Measurements from ENCODE around the gene ZNF205.
A peak's percentile ranks its signal among the peaks of the same experiment; 100 is the strongest.

ZNF205 gene

GRCh38 chr16:3147757-3148104 is 35.3 kb downstream of the ZNF205 start:
- no peak for DNase-seq (ENCODE audit: low read depth)
- no peak overlapping the region for H3K4me3 ChIP-seq (ENCODE audit: low read depth, low read length)
- TF ChIP-seq, protein P1, sequence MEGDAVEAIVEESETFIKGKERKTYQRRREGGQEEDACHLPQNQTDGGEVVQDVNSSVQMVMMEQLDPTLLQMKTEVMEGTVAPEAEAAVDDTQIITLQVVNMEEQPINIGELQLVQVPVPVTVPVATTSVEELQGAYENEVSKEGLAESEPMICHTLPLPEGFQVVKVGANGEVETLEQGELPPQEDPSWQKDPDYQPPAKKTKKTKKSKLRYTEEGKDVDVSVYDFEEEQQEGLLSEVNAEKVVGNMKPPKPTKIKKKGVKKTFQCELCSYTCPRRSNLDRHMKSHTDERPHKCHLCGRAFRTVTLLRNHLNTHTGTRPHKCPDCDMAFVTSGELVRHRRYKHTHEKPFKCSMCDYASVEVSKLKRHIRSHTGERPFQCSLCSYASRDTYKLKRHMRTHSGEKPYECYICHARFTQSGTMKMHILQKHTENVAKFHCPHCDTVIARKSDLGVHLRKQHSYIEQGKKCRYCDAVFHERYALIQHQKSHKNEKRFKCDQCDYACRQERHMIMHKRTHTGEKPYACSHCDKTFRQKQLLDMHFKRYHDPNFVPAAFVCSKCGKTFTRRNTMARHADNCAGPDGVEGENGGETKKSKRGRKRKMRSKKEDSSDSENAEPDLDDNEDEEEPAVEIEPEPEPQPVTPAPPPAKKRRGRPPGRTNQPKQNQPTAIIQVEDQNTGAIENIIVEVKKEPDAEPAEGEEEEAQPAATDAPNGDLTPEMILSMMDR (IDR thresholded peaks at IDR 0.05; ENCODE audit: low read depth, low read length, missing control alignments) = no peak

DNA sequence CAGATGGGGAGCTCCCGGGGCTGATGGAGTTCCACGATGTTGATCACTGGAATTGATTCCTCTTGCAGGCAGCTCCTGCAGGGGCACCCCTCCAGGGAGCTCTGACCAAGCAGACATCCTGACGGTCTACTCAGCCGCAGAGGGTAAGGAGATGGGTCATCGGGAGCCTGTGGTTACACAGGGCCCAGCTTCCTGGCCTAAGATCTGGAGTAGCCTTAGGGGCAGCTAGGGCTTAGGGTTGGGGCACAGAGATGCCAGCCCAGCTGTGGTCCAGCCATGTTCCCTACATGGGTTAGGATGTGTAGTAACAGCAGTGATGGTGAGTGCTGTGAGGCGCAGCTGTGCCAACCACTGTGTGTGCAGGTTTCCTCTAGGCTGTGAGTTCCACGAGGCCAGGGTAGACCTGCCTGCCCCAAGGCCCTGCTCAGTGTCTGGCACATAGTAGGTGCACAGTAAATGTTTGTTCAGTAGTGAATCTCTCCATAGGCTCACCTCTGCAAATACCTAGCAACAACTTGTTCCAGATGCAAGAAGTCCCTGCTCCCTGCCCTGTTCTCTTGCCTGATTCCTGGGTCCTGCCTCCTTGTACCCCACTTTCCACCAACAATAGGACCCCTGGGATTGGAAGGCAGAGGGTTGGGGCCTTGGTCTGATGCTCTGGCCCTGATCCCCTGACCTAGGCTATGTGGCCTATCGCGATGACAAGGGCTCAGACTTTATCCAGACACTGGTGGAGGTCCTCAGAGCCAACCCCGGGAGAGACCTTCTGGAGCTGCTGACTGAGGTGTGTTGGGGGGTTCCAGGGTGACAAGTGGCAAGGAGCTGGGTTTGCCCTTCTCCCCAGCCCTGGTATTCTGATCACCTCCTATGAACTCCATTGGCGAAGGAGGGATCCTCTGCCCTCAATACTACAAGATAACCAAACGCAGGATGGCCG is 36.1 kb downstream of the ZNF205 start:
- DNase-seq (ENCODE audit: low read depth) = no peak
- TF ChIP-seq, protein P1 (IDR thresholded peaks at IDR 0.05; ENCODE audit: low read depth, low read length, missing control alignments) = no peak
- no peak overlapping the region for H3K4me3 ChIP-seq (ENCODE audit: low read depth, low read length)

DNA sequence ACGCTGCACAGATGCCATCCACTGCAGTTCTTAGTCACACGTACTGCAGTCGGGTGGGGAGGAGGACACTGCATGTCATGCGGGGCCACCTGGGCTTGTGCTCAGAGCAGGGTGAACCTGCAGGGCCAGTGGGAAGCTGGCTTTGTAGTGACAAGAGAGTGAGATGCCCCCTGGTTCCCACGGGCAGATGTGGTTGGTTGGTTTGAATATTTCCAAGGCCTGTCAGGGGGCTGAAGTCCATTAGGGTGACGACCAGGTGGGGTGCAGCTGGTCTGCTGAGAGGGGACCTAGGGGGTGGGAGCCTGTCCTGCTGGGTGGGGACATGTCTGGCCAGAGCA is 36.8 kb downstream of the ZNF205 start:
- TF ChIP-seq, protein P1 (IDR thresholded peaks at IDR 0.05; ENCODE audit: low read depth, low read length, missing control alignments) = no peak
- no peak for DNase-seq (ENCODE audit: low read depth)
- H3K4me3 ChIP-seq (ENCODE audit: low read depth, low read length) = no peak overlapping the region

DNA sequence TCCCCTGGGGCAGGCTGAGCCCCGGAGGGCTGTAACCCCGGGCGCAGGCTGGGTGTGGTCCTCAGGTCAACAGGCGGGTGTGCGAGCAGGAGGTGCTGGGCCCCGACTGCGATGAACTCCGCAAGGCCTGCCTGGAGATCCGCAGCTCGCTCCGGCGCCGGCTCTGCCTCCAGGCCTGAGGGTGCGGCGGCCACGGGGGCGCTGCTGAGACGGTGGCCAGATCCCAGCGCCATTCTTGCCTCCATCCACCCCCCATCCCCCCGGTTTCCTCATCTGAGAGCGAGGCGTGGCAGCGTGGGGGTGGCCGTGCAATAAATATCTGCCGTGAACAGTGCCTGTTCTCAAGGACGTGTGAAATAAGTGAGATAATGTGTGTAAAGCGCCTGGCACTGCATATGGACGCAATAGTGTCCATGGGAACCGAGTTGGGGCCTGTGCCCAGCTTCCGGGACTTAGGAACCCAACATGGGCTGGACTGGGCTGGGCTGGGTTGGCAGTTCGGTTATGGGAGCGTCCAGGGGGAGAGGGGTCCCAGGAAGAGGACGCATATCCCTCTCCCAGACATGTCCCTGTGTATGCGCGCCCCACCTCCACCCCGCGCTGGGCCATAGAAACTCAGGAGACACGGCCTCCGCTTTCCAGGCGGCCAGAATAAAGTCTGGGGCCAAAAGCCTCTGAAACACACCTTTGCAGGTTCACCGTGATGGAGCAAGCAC is 37.4 kb downstream of the ZNF205 start:
- TF ChIP-seq, protein P1 (IDR thresholded peaks at IDR 0.05; ENCODE audit: low read depth, low read length, missing control alignments) = peak; percentile 53
- no peak for DNase-seq (ENCODE audit: low read depth)
- H3K4me3 ChIP-seq (ENCODE audit: low read depth, low read length) = peak overlapping the region; percentile 73

- TF ChIP-seq, protein P1 (IDR thresholded peaks at IDR 0.05; ENCODE audit: low read depth, low read length, missing control alignments) = no peak
- H3K4me3 ChIP-seq (ENCODE audit: low read depth, low read length) = peak overlapping the region; percentile 73
- DNase-seq (ENCODE audit: low read depth) = peak; percentile 91
Observed at GRCh38 chr16:3150346-3151218, 38.2 kb downstream of the ZNF205 start.

GRCh38 chr16:3152027-3152276 is 39.6 kb downstream of the ZNF205 start:
- TF ChIP-seq, protein P1 (IDR thresholded peaks at IDR 0.05; ENCODE audit: low read depth, low read length, missing control alignments) = no peak
- peak overlapping the region; percentile 46 for H3K4me3 ChIP-seq (ENCODE audit: low read depth, low read length)
- no peak for DNase-seq (ENCODE audit: low read depth)

Measured in GM12864 (cell line).